Measurements from ENCODE around the gene SLC6A19.

SLC6A19 gene

GRCh38 chr5:1185038-1185627 is 16.3 kb upstream of the SLC6A19 start:
- H3K4me3 ChIP-seq (ENCODE audit: low read length): no peak overlapping the region
- TF ChIP-seq, protein P1, sequence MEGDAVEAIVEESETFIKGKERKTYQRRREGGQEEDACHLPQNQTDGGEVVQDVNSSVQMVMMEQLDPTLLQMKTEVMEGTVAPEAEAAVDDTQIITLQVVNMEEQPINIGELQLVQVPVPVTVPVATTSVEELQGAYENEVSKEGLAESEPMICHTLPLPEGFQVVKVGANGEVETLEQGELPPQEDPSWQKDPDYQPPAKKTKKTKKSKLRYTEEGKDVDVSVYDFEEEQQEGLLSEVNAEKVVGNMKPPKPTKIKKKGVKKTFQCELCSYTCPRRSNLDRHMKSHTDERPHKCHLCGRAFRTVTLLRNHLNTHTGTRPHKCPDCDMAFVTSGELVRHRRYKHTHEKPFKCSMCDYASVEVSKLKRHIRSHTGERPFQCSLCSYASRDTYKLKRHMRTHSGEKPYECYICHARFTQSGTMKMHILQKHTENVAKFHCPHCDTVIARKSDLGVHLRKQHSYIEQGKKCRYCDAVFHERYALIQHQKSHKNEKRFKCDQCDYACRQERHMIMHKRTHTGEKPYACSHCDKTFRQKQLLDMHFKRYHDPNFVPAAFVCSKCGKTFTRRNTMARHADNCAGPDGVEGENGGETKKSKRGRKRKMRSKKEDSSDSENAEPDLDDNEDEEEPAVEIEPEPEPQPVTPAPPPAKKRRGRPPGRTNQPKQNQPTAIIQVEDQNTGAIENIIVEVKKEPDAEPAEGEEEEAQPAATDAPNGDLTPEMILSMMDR (conservative IDR thresholded peaks at IDR 0.05; ENCODE audit: low read length): no peak
- no peak for DNase-seq (ENCODE audit: low read depth)

DNA sequence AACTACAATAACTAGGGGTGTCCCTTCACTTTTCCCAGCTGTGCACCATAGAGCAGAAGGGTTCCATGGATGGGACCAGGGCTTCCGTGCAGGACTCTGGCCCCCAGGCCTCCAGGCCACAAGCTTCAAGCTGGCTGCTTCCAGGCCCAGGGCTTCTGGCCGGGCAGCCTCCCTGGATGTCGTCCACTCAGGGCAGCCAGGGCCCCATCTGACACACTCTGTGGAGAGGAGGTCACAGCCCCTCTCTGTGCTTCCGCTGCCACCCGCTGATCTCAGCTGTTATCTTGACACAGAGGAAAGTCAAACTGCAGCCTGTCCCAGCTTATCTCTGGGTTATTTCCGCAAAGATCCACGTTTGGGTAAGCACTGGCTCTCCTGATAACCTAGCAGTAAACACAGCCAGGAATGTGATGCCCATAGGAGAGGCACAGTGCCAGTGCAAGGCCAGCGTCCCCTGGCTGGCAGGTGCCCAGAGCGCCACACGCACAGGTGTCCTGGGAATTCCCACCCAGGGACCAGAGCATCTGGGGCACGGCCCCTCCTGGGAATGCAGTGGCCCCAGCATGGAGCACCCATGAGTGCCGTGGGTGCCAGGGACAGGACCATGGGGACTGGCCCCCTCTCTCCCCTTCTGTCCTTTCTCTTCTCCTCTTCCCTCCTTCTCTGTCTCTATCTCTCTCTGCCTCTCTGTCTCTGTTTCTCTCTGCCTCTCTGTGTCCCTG is 15.6 kb upstream of the SLC6A19 start:
- no peak overlapping the region for H3K4me3 ChIP-seq (ENCODE audit: low read length)
- TF ChIP-seq, protein P1 (conservative IDR thresholded peaks at IDR 0.05; ENCODE audit: low read length): no peak
- DNase-seq (ENCODE audit: low read depth): no peak

GRCh38 chr5:1186351-1187233 is 14.8 kb upstream of the SLC6A19 start:
- TF ChIP-seq, protein P1 (conservative IDR thresholded peaks at IDR 0.05; ENCODE audit: low read length): no peak
- no peak for DNase-seq (ENCODE audit: low read depth)
- H3K4me3 ChIP-seq (ENCODE audit: low read length): no peak overlapping the region

DNA sequence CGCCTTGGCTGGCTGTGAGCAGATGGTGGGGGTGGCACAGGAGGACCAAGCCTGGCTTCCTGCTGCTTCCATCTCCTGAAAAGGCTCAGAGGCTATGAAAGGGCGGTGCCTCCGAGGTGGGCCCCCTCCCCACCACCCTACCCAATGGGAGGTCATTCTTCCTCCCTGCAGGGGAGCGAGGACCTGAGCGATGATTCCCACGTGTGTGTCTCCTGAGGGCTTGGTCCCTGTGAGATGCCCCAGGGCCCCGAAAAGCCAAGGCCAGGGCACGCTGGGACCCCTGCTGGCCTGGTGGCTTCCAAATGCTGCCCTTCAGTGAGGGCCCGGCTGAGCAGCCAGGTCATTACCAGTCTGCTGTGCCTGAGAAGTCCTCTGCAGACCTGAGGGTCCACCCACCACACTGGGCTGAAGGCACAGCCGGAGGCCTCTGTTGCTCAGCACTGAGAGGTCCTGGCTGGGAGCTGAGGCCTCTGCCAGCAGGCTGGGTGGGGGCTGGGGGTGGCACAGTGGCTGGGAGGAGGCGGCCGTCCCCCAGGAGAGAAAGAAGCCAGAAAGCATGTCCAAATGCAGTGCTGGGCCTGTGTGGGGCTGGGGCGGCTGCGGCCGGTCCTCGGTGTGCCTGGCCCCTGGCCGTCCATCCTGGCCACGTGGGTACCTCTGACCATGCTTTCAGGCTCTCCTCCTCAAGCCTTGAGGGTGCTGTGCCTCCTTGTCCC is 14.0 kb upstream of the SLC6A19 start:
- DNase-seq (ENCODE audit: low read depth): no peak
- TF ChIP-seq, protein P1 (conservative IDR thresholded peaks at IDR 0.05; ENCODE audit: low read length): no peak
- no peak overlapping the region for H3K4me3 ChIP-seq (ENCODE audit: low read length)

DNA sequence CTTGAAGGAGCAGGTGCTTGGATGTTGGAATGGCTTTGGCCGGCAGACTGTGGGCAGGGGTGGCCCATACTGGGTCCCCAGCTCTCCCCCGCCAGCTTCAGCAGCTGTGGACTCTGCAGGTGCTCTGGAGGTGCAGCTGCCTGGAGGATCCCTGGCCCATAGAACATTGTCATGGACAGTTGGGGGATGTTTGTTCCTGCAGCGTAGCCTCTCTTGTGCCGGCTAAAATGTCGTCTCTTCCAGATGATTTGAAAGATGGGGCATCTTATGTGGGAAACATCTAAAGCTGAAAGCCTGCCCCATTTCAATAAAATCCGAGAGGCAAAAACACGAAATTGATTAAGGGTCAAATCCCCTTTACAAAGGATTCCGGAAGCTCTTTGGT is 13.5 kb upstream of the SLC6A19 start:
- no peak for DNase-seq (ENCODE audit: low read depth)
- TF ChIP-seq, protein P1 (conservative IDR thresholded peaks at IDR 0.05; ENCODE audit: low read length): no peak
- no peak overlapping the region for H3K4me3 ChIP-seq (ENCODE audit: low read length)

GRCh38 chr5:1188464-1188863 is 12.9 kb upstream of the SLC6A19 start:
- TF ChIP-seq, protein P1 (conservative IDR thresholded peaks at IDR 0.05; ENCODE audit: low read length): no peak
- DNase-seq (ENCODE audit: low read depth): no peak
- H3K4me3 ChIP-seq (ENCODE audit: low read length): no peak overlapping the region
